ENCODE results near the gene TTC32.

DNA sequence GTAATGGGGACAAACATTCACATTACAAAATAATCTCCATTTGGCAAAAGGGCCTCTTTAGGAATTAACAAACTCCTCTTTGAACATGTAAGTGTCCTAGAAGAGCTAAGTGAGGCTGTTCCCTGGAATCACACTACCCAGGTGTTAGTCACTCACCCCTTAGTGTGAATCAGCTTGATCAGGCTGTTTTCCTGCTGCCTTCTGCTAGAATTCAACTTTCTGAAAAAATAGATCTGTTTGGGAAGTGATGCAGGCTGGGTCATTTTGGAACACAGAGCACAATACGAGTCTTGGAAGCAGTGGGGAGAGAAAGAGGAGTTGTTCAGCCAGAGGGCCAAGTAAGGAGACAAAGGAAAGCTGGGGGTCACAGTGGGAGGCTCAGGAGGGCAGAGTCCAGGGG lies 40.0 kb downstream of the TTC32 start:
- TF ChIP-seq EP300 (IDR thresholded peaks at IDR 0.05) (no peak), POLR2A (IDR thresholded peaks at IDR 0.05) (no peak), POLR2AphosphoS5 (IDR thresholded peaks at IDR 0.05) (no peak)
- TF ChIP-seq, protein P1, sequence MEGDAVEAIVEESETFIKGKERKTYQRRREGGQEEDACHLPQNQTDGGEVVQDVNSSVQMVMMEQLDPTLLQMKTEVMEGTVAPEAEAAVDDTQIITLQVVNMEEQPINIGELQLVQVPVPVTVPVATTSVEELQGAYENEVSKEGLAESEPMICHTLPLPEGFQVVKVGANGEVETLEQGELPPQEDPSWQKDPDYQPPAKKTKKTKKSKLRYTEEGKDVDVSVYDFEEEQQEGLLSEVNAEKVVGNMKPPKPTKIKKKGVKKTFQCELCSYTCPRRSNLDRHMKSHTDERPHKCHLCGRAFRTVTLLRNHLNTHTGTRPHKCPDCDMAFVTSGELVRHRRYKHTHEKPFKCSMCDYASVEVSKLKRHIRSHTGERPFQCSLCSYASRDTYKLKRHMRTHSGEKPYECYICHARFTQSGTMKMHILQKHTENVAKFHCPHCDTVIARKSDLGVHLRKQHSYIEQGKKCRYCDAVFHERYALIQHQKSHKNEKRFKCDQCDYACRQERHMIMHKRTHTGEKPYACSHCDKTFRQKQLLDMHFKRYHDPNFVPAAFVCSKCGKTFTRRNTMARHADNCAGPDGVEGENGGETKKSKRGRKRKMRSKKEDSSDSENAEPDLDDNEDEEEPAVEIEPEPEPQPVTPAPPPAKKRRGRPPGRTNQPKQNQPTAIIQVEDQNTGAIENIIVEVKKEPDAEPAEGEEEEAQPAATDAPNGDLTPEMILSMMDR (IDR thresholded peaks at IDR 0.05), result no peak

Data from suprapubic skin (tissue), 4 donors.